GM18870 (cell line): ENCODE results near the gene RPL23.
"Not testable (repeated sequence)": the region's sequence is repeated elsewhere in the genome, so short reads cannot be mapped to it uniquely, and the experiment has no call there.

Experiments used
- ATAC-seq: cut with Tn5 transposase; IDR thresholded peaks from one replicate; pipeline ENCODE4 v1.9.1; 2021; ENCODE audit warnings: moderate library complexity; ENCODE audit not compliant: unreplicated experiment

RPL23 gene

GRCh38 chr17:38868817-38869525, 15.4 kb upstream of the RPL23 start:
- peak; percentile 51 for ATAC-seq

GRCh38 chr17:38867968-38868816, 14.7 kb upstream of the RPL23 start:
- ATAC-seq = no peak

- ATAC-seq = no peak
These were observed 13.9 kb upstream of the RPL23 start for GRCh38 chr17:38867179-38867967.

- no peak for ATAC-seq
These were observed 11.3 kb upstream of the RPL23 start for GRCh38 chr17:38864636-38865398.

- ATAC-seq = no peak
These were observed 7.9 kb upstream of the RPL23 start for GRCh38 chr17:38861399-38861843.

GRCh38 chr17:38857271-38857670, 3.8 kb upstream of the RPL23 start:
- no peak for ATAC-seq

GRCh38 chr17:38855101-38855714, 1.7 kb upstream of the RPL23 start:
- ATAC-seq = not testable (repeated sequence)

GRCh38 chr17:38852771-38853291, 690 bp downstream of the RPL23 start:
- ATAC-seq = no peak

GRCh38 chr17:38851434-38851833, 2.1 kb downstream of the RPL23 start:
- no peak for ATAC-seq

- no peak for ATAC-seq
These were observed 3.1 kb downstream of the RPL23 start for GRCh38 chr17:38850374-38850773.

GRCh38 chr17:38848939-38849605, 4.4 kb downstream of the RPL23 start:
- ATAC-seq = no peak

GRCh38 chr17:38848557-38848891, 5.0 kb downstream of the RPL23 start:
- ATAC-seq = no peak

GRCh38 chr17:38844261-38844757, 9.2 kb downstream of the RPL23 start:
- no peak for ATAC-seq

GRCh38 chr17:38825762-38826247, 27.7 kb downstream of the RPL23 start:
- ATAC-seq = no peak

GRCh38 chr17:38824899-38825761, 28.4 kb downstream of the RPL23 start, which contains the start of gene CWC25:
CWC25 (minus strand) TSS chr17:38825321; CDS start chr17:38825183, 138 bp downstream.
- peak; percentile 73 for ATAC-seq

GRCh38 chr17:38815576-38816193, 37.8 kb downstream of the RPL23 start:
- ATAC-seq = no peak

GRCh38 chr17:38809828-38810227, 43.7 kb downstream of the RPL23 start:
- ATAC-seq = no peak
